Spleen (tissue), 11 donors: Measurements from ENCODE around the gene PLB1. TPM values are rescaled to one million over a fixed set of nuclear protein-coding genes. Genes with fewer than 3 reads are reported as not detected.

Source experiments
- DNase-seq: peaks from one replicate; pipeline ENCODE4 v3.0.0-alpha.2; 2020
- H3K27ac ChIP-seq, 8 donors: fragments of 200-600 bp; sonication (generic) in 7 of 8; 1 replicate in 4 of 8; 2 replicates in 4 of 8; pipeline versions ENCODE4 v1.5.0 to v1.8.0; 2016 to 2021; ENCODE audit warnings: inconsistent platforms in 4 of 8, mild to moderate bottlenecking in 4 of 8, moderate library complexity in 1 of 8
- H3K27me3 ChIP-seq, 7 donors: fragments of 200-600 bp; sonication (generic) in 6 of 7; replicated peaks in 1 of 7; 1 replicate in 4 of 7; 2 replicates in 3 of 7; pipeline versions ENCODE4 v1.5.0 to v1.8.0; 2016 to 2021; ENCODE audit warnings: inconsistent platforms in 3 of 7, mild to moderate bottlenecking in 1 of 7
- H3K36me3 ChIP-seq, 6 donors: fragments of 200-600 bp; sonication (generic) in 5 of 6; 1 replicate in 4 of 6; 2 replicates in 2 of 6; pipeline versions ENCODE4 v1.5.0 to v1.8.0; 2016 to 2021; ENCODE audit warnings: inconsistent platforms in 2 of 6
- H3K4me1 ChIP-seq, 6 donors: fragments of 200-600 bp; sonication (generic) in 5 of 6; 1 replicate in 3 of 6; 2 replicates in 3 of 6; pipeline versions ENCODE4 v1.5.0 to v1.8.0; 2016 to 2021; ENCODE audit warnings: inconsistent platforms in 3 of 6
- H3K4me3 ChIP-seq, 8 donors: fragments of 200-600 bp; sonication (generic) in 7 of 8; 1 replicate in 4 of 8; 2 replicates in 4 of 8; pipeline versions ENCODE4 v1.5.0 to v1.8.0; 2016 to 2021; ENCODE audit warnings: inconsistent platforms in 4 of 8, mild to moderate bottlenecking in 4 of 8, moderate library complexity in 2 of 8
- H3K9me3 ChIP-seq, 8 donors: fragments of 200-600 bp; sonication (generic) in 7 of 8; 1 replicate in 4 of 8; 2 replicates in 4 of 8; pipeline versions ENCODE4 v1.5.0 to v1.8.0; 2016 to 2021; ENCODE audit warnings: inconsistent platforms in 4 of 8
- CTCF ChIP-seq, 11 experiments: fragments of 200-600 bp in 7 of 11; fragments of 450-650 bp in 4 of 11; sonication (generic) in 4 of 11; IDR thresholded peaks in 8 of 11; conservative IDR thresholded peaks in 3 of 11; 1 replicate in 7 of 11; 2 replicates in 4 of 11; pipeline versions ENCODE4 v1.4.0 to v1.8.0; 2016 to 2021; ENCODE audit warnings: antibody characterized with exemption in 11 of 11, inconsistent platforms in 4 of 11, mild to moderate bottlenecking in 1 of 11
- POLR2A ChIP-seq, 3 donors: fragments of 450-650 bp; IDR thresholded peaks; one replicate each; pipeline ENCODE4 v1.5.1; 2017; ENCODE audit warnings: antibody characterized with exemption in 3 of 3, mild to moderate bottlenecking in 1 of 3
- POLR2AphosphoS5 ChIP-seq, 3 donors: sonication (generic); formaldehyde crosslinking; IDR thresholded peaks; one replicate each; pipeline ENCODE4 v1.5.1; 2017; ENCODE audit warnings: antibody characterized with exemption in 3 of 3
- WGBS, 5 donors: extraction: QIAGEN DNeasy Blood & Tissue Kit in 3 of 5; methylation state at CpG; one replicate each; pipeline versions ENCODE4 v1.1.5 to v1.1.7; 2013 to 2018; 5-methylcytosine and 5-hydroxymethylcytosine counted together
- intact Hi-C: fragments of 100-400 bp; cut with DNase I; formaldehyde crosslinking; loops from one replicate; pipeline ENCODE4 v1.15.0; 2023; ENCODE audit warnings: low total_unique reads
- polyA plus RNA-seq, 3 donors: library from polyadenylated mRNA; stranded (reverse); fragments of 200-250 nt; gene quantifications; one replicate each; pipeline ENCODE4 v1.2.1, GENCODE V29; 2013
- total RNA-seq, 7 donors: library from RNA; depleted of rRNA in 3 of 7; stranded (reverse); fragments of >200 nt in 3 of 7; fragmentation: NEBNext Ultra II Directional in 4 of 7; extraction: Animal tissue kit (Norgen Biotek cat#: 25700) in 4 of 7; gene quantifications; one replicate each; pipeline versions ENCODE4 v1.1.0 to v1.2.1, GENCODE V29; 2016 to 2021
- donor health status: healthy with polysubstance abuse.
- donor health status: DM: no; HTN: no; CAD: no; lungs with moderate emphysema.
- donor health status: DM: no; HTN: no; CAD: no.
- donor health status: Bipolar disorder and iron deficiency.
- donor health status: healthy.
- donor health status: DM: no; HTN: no; CAD: no.
- donor health status: DM: yes; HTN: yes; CAD: no.

PLB1 gene
- total and polyA plus RNA-seq, 10 donors, result 3.8 to 45.7 (median 13.9) TPM

DNA sequence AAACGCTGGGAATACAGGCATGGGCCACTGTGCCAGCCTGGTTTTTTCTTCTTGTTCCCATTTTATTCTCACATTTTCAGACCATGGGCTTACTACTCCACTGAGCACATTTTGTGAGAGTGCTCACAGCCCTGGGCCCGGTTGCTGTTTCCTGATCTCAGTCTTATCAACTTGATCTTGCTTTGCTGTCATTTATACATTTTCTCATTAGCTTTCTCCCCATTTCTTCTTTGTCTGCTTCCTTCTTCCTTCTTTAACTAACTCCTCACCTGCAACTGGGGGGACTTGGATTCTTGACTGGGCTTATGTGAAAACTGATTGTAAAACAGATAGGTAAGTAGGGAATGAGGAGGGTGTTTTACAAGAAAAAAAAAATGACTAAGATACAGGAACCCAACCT lies 117.3 kb downstream of the PLB1 start:
- Histone ChIP-seq H3K27me3 (no peaks in the 10 kb centered on the region), H3K4me1 (no peaks in the 10 kb centered on the region), H3K9me3 (no peaks in the 10 kb centered on the region), H3K36me3 (peaks cover 0 to 36% (median 0%) of the 10 kb centered on the region in 6 donors), H3K4me3 (no peak overlapping the region), H3K27ac (peak overlapping the region in 3 of 8 donors; percentile 2 to 42 (median 31))
- WGBS, 5 donors, result 42 to 61% (median 43%) methylated on average over 2 of the region's 2 CpGs
- intact Hi-C loops, result no loop called here
- peak; percentile 38 for DNase-seq
- no peak for TF ChIP-seq POLR2AphosphoS5 (IDR thresholded peaks at IDR 0.05)
- no peak for TF ChIP-seq POLR2A (IDR thresholded peaks at IDR 0.05)
- TF ChIP-seq CTCF (IDR thresholded peaks at IDR 0.05 in 8 of 11, conservative IDR thresholded peaks at IDR 0.05 in 3 of 11), result no peak

- Histone ChIP-seq H3K9me3 (no peaks in the 10 kb centered on the region), H3K4me1 (no peaks in the 10 kb centered on the region), H3K27ac (peak overlapping the region in 3 of 8 donors; percentile 2 to 42 (median 31)), H3K27me3 (no peaks in the 10 kb centered on the region), H3K4me3 (no peak overlapping the region), H3K36me3 (peaks cover 0 to 42% (median 0%) of the 10 kb centered on the region in 6 donors)
- intact Hi-C loops, result no loop called here
- WGBS, 5 donors, result 71 to 86% (median 81%) methylated on average over 11 of the region's 11 CpGs
- DNase-seq, result peak; percentile 46
- TF ChIP-seq POLR2A (IDR thresholded peaks at IDR 0.05) (no peak), CTCF (IDR thresholded peaks at IDR 0.05 in 8 of 11, conservative IDR thresholded peaks at IDR 0.05 in 3 of 11) (no peak), POLR2AphosphoS5 (IDR thresholded peaks at IDR 0.05) (no peak)
Measured at GRCh38 chr2:28613633-28614501, 118.0 kb downstream of the PLB1 start.

GRCh38 chr2:28615706-28616105 lies 119.8 kb downstream of the PLB1 start:
- H3K27ac ChIP-seq, result no peak overlapping the region
- 80 to 91% (median 89%) methylated on average over 6 of the region's 6 CpGs for WGBS, 5 donors
- no peak overlapping the region for H3K4me3 ChIP-seq
- peaks cover 0 to 39% (median 0%) of the 10 kb centered on the region in 6 donors for H3K36me3 ChIP-seq
- intact Hi-C loops, result no loop called here
- DNase-seq, result no peak
- TF ChIP-seq POLR2A (IDR thresholded peaks at IDR 0.05), result no peak
- no peak for TF ChIP-seq POLR2AphosphoS5 (IDR thresholded peaks at IDR 0.05)
- TF ChIP-seq CTCF (IDR thresholded peaks at IDR 0.05 in 8 of 11, conservative IDR thresholded peaks at IDR 0.05 in 3 of 11), result no peak
- H3K27me3 ChIP-seq, result no peaks in the 10 kb centered on the region
- no peaks in the 10 kb centered on the region for H3K9me3 ChIP-seq
- peaks cover 0 to 12% (median 11%) of the 10 kb centered on the region in 6 donors for H3K4me1 ChIP-seq

GRCh38 chr2:28616396-28616999 lies 120.6 kb downstream of the PLB1 start:
- Histone ChIP-seq H3K27me3 (no peaks in the 10 kb centered on the region), H3K9me3 (no peaks in the 10 kb centered on the region), H3K4me1 (peaks cover 0 to 20% (median 18%) of the 10 kb centered on the region in 6 donors), H3K36me3 (peaks cover 0 to 37% (median 0%) of the 10 kb centered on the region in 6 donors), H3K4me3 (no peak overlapping the region), H3K27ac (no peak overlapping the region)
- WGBS, 5 donors, result 67 to 89% (median 80%) methylated on average over 3 of the region's 3 CpGs
- TF ChIP-seq POLR2AphosphoS5 (IDR thresholded peaks at IDR 0.05) (no peak), POLR2A (IDR thresholded peaks at IDR 0.05) (no peak), CTCF (IDR thresholded peaks at IDR 0.05 in 8 of 11, conservative IDR thresholded peaks at IDR 0.05 in 3 of 11) (no peak)
- intact Hi-C loops, result no loop called here
- no peak for DNase-seq
